Sciatic nerve (tissue), 2 donors: ENCODE data around the gene SPDYE2B. TPM values are rescaled to one million over a fixed set of nuclear protein-coding genes. Genes with fewer than 3 reads are reported as not detected.
"Not testable (repeated sequence)": the region's sequence is repeated elsewhere in the genome, so short reads cannot be mapped to it uniquely, and the experiment has no call there.

ENCODE experiments used
- ATAC-seq: fragments of 200-7000 bp; cut with Tn5 transposase; one replicate; pipeline ENCODE4 v1.9.1; 2020; ENCODE audit warnings: mild to moderate bottlenecking, moderate library complexity
- DNase-seq: peaks from one replicate; pipeline ENCODE4 v3.0.0-alpha.2; 2020; ENCODE audit warnings: low spot score
- intact Hi-C: fragments of 100-400 bp; cut with DNase I; formaldehyde crosslinking; loops from one replicate; pipeline ENCODE4 v1.14.2; 2022
- total RNA-seq: library from RNA; stranded (reverse); fragmentation: NEBNext Ultra II Directional; extraction: Animal tissue kit (Norgen Biotek cat#: 25700); gene quantifications from one replicate; pipeline ENCODE4 v1.2.1, GENCODE V29; 2021
- donor health status: DM: no; HTN: no; CAD: no.
- donor health status: DM: no; HTN: no; CAD: no.

Gene SPDYE2B, protein sequence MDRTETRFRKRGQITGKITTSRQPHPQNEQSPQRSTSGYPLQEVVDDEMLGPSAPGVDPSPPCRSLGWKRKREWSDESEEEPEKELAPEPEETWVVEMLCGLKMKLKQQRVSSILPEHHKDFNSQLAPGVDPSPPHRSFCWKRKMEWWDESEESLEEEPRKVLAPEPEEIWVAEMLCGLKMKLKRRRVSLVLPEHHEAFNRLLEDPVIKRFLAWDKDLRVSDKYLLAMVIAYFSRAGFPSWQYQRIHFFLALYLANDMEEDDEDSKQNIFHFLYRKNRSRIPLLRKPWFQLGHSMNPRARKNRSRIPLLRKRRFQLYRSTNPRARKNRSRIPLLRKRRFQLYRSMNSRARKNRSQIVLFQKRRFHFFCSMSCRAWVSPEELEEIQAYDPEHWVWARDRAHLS
- total RNA-seq, result not detected

DNA sequence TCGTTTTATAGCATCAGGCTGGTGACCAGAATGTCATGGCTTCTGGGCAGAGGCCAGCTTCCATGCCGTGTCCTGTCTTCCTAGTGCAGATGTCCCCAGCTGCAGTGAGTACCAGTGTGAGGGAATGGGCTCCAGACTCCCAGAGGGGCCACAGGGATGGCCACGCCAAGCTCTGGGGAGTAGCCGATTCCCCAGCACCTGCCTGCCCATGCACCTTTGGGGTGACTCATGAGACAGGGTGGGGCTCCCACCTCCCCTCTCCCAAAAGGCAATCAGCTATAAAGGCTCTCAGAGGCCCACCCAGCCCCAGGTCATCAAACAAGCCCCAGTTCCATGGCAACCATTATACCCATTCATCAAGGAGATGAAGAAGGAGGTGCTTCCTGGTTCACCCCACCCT is at the start of gene SPDYE2B:
SPDYE2B (plus strand) TSS at position 396 of the 400 bp plus-strand sequence. CDS start 2,030 bp downstream, outside the sequence.
- ATAC-seq, result peak; percentile 32
- DNase-seq, intact Hi-C loops: not testable (repeated sequence)

GRCh38 chr7:102602317-102602716 is 47.8 kb upstream of the SPDYE2B start:
- ATAC-seq, intact Hi-C loops, DNase-seq: not testable (repeated sequence)

DNA sequence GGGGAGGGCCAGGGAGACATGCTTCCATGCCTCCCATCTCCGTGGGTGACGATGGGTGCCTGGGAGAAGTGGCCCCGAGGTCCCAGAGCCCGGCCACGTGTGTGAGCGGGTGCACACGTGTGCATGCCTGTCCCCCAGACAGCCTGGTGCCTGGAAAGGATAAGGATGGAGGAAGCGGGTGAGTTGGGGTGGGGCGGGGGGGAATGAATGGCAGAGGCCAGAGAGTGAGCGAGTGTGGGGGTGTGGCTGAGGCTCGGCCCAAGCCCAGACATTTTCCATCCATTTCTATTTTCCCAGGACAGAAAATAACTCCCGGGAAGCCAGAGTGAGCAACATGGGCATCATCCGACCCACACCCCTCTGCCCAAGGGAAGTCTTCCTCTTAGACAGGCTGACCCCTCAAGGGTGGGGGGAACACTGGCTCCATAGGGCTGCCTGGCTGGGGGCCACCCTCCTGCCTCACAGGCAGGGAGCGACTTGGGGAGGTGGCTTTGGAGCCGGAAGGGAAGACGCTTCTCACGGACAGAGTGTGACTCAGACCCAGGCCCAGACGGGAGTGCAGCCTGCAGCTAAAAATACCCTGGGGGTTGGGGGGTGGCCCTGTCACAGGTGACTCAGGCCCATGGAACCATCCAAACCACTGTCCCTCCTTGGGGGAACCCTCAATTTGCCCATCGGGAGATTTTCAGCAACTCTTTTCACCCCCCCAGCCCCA is 45.5 kb upstream of the SPDYE2B start:
- intact Hi-C loops, DNase-seq: not testable (repeated sequence)
- ATAC-seq, result peak; percentile 3

- ATAC-seq, DNase-seq, intact Hi-C loops: not testable (repeated sequence)
Observed at GRCh38 chr7:102606848-102607247, 43.3 kb upstream of the SPDYE2B start.

DNA sequence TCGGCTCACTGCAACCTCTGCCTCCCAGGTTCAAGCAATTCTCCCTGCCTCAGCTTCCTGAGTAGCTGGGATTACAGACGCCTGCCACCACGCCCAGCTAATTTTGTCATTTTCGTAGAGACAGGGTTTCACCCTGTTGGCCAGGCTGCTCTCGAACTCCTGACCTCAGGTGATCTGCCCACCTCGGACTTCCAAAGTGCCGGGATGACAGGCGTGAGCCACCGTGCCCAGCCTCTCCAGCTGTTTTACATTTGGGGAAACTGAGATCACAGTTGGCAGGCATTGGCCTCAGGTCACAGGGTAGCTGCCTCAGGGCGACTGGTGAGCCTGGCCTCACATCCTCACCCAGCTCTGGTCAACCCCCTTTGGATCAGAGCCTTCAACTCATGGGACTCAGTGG is 40.4 kb upstream of the SPDYE2B start:
- ATAC-seq, intact Hi-C loops: not testable (repeated sequence)
- DNase-seq, result peak; percentile 53

DNA sequence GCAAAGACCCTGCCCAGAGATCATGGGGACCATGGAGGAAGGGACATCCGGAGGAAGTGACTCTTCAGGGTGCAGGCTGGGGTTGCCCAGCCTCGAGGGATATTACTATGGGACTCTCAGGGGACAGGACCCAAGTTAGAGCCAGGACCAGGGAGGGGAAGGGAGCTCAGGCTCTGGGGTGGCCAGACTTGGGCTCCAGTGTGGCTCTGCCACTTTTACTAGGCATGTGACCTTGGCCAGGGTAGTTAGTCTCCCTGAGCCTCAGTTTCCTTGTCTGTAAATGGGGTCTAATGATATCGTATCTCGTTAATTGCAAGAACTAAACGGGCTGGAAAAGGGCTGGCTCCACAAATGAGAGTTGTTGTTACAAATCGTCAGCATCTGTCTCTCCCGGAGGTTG is 39.7 kb upstream of the SPDYE2B start:
- intact Hi-C loops, result not testable (repeated sequence)
- ATAC-seq (peak; percentile 0), DNase-seq (peak; percentile 50)

GRCh38 chr7:102611013-102611674 is 39.0 kb upstream of the SPDYE2B start:
- peak; percentile 81 for ATAC-seq
- intact Hi-C loops, DNase-seq: not testable (repeated sequence)

GRCh38 chr7:102611675-102612325 is 38.3 kb upstream of the SPDYE2B start:
- intact Hi-C loops, result not testable (repeated sequence)
- DNase-seq (peak; percentile 68), ATAC-seq (peak; percentile 2)

- peak; percentile 48 for DNase-seq
- ATAC-seq, intact Hi-C loops: not testable (repeated sequence)
Observed at GRCh38 chr7:102613575-102614345, 36.4 kb upstream of the SPDYE2B start.

DNA sequence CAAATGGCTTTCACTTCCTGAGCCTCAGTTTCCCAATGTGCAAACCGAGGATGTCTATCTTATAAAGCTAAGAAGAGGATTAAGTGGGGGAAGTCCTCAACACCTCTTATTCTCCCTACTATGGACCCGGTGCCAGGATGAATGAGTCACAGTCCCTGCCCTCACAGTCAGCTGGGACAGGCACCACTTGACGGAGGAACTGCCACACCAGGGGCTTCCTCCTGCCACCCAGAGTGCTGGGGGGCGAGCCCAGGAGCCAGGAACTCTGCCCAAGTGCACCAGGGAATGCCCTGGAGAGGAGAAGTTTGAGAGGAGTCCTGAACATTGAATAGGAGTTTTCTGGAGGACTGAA is 35.8 kb upstream of the SPDYE2B start:
- intact Hi-C loops, DNase-seq, ATAC-seq: not testable (repeated sequence)

DNA sequence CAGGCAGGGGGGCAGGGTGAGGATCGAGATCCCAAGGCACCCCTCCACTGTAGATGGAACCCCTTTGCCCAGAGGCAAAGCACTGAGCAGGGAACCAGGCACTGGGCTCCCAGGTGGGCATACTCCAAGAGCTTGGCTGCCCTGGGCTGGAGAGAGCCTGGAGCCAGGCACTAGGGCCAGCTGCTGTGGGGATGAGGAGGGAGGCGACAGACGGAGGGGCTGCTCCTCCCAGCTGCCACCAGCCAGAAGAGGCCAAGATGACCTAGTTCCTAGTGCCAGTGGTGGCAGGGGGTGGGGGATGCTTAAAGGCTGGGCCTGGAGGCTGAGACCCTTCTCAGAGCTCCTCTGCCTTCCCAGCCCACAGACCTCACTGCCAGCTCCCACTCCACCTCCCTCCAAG is 35.2 kb upstream of the SPDYE2B start:
- DNase-seq, intact Hi-C loops: not testable (repeated sequence)
- peak; percentile 0 for ATAC-seq

- intact Hi-C loops, DNase-seq, ATAC-seq: not testable (repeated sequence)
Observed at GRCh38 chr7:102615930-102616329, 34.2 kb upstream of the SPDYE2B start.

DNA sequence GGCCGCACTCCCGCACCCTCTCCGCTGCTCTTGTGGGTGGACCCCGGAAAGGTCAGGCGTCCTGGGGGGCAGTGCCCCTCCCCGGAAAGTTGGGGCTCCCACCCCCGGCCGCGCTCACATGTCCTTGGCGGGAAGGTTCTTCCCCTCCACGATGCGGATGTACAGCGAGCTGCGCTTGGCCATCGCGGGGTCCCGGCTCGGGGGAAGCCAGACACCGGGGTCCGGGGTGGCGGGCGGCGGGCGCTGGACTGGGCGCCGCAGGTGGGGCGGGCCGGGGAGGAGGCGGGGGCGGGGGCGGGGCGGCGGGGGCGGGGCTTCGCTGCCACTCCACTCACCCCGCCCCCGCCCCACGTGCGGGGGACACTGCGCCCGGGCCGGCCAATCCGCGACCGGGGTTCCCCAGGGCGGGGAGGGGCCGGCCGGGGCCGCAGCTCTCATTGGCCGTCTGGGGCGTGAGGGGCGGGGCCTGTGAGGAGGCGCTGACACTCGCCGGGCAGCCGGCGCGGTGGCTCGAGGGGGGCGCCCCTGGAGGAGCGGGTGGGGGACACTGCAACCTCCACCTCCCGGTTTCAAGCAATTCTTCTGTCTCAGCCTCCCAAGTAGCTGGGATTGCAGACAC is 33.5 kb upstream of the SPDYE2B start, which contains the start of gene RASA4:
RASA4 (minus strand) TSS at position 250 of the 619 bp plus-strand sequence; CDS start at position 183, 67 bp downstream.
- peak; percentile 92 for ATAC-seq
- DNase-seq, result peak; percentile 78
- intact Hi-C loops, result not testable (repeated sequence)

- intact Hi-C loops, ATAC-seq: not testable (repeated sequence)
- peak; percentile 33 for DNase-seq
Observed at GRCh38 chr7:102618122-102618521, 32.0 kb upstream of the SPDYE2B start.

GRCh38 chr7:102627271-102627904 is 22.7 kb upstream of the SPDYE2B start:
- intact Hi-C loops, DNase-seq: not testable (repeated sequence)
- ATAC-seq, result peak; percentile 8

DNA sequence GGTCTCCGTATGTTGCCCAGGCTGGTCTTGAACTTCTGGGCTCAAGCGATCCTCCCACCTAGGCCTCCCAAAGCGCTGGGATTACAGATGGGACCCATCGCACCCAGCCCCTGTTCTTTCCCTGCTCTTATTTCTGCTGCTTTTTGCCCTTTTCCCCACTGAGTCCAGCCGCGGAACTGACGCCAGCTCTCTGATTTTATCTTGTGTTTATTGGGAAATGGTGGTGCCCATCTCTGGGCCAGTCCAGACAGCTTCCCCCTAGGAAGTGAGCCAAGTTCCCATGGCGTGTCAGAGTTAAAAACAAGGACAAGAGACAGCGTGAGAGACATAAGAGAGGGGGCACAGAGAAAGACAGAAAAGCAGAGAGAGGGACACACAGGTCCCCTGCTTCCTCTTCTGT is 19.5 kb upstream of the SPDYE2B start:
- ATAC-seq, intact Hi-C loops: not testable (repeated sequence)
- peak; percentile 36 for DNase-seq

DNA sequence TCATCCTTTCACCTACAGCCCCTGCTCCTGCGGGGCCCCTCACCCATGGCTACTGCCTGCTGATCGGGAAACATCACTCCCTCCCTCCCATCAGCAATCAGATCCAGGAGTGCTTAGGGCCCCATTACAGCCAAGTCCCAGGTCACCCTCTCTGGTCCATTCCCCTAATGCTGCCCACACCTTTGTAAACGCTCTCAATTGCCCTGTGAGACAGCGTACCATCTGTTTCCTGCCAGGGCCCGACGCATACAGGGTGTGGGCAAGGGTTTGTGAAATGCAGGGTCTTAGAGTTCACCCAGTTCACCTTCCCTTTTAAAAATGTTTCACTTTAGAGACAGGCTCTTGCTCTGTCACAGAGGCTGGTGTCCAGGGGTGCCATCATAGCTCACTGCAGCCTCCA is 15.8 kb upstream of the SPDYE2B start:
- intact Hi-C loops, ATAC-seq, DNase-seq: not testable (repeated sequence)
